Fibroblast of skin of scalp (primary cell): ENCODE data around the gene GIT2.

Experiments used
- DNase-seq: peaks from one replicate; pipeline ENCODE4 v3.0.0-alpha.2; 2013

GIT2 gene

GRCh38 chr12:109968801-109969200 lies 27.4 kb downstream of the GIT2 start:
- no peak for DNase-seq

- DNase-seq, result no peak
Measured at GRCh38 chr12:109968032-109968420, 28.1 kb downstream of the GIT2 start.

GRCh38 chr12:109967383-109968031 lies 28.7 kb downstream of the GIT2 start:
- DNase-seq, result no peak

- no peak for DNase-seq
Measured at GRCh38 chr12:109966546-109966945, 29.6 kb downstream of the GIT2 start.

- no peak for DNase-seq
Measured at GRCh38 chr12:109963743-109964429, 32.3 kb downstream of the GIT2 start.

- no peak for DNase-seq
Measured at GRCh38 chr12:109963330-109963729, 32.8 kb downstream of the GIT2 start.

GRCh38 chr12:109962398-109962797 lies 33.8 kb downstream of the GIT2 start:
- DNase-seq, result no peak

GRCh38 chr12:109961612-109962011 lies 34.6 kb downstream of the GIT2 start:
- no peak for DNase-seq

GRCh38 chr12:109961201-109961600 lies 35.0 kb downstream of the GIT2 start:
- no peak for DNase-seq

- no peak for DNase-seq
Measured at GRCh38 chr12:109959411-109960093, 36.6 kb downstream of the GIT2 start.

- no peak for DNase-seq
Measured at GRCh38 chr12:109958374-109958773, 37.8 kb downstream of the GIT2 start.

GRCh38 chr12:109953656-109954055 lies 42.5 kb downstream of the GIT2 start:
- no peak for DNase-seq

GRCh38 chr12:109952873-109953272 lies 43.3 kb downstream of the GIT2 start:
- no peak for DNase-seq

GRCh38 chr12:109952160-109952858 lies 43.9 kb downstream of the GIT2 start:
- no peak for DNase-seq

- peak; percentile 51 for DNase-seq
Measured at GRCh38 chr12:109951751-109952150, 44.4 kb downstream of the GIT2 start.

GRCh38 chr12:109951136-109951535 lies 45.0 kb downstream of the GIT2 start:
- DNase-seq, result peak; percentile 89

GRCh38 chr12:109950625-109951024 lies 45.5 kb downstream of the GIT2 start:
- no peak for DNase-seq

GRCh38 chr12:109949089-109949488 lies 47.1 kb downstream of the GIT2 start:
- peak; percentile 48 for DNase-seq

GRCh38 chr12:109948368-109948767 lies 47.8 kb downstream of the GIT2 start:
- DNase-seq, result no peak

- DNase-seq, result peak; percentile 64
Measured at GRCh38 chr12:109947521-109947920, 48.6 kb downstream of the GIT2 start.

- no peak for DNase-seq
Measured at GRCh38 chr12:109946913-109947312, 49.3 kb downstream of the GIT2 start.

GRCh38 chr12:109946505-109946904 lies 49.7 kb downstream of the GIT2 start:
- DNase-seq, result peak; percentile 40
